Measurements from ENCODE around the gene APOLD1.

- TF ChIP-seq POLR2AphosphoS5 (IDR thresholded peaks at IDR 0.05; ENCODE audit: low read depth, low read length) (no peak), REST (IDR thresholded peaks at IDR 0.05; ENCODE audit: insufficient read depth in 1 of 2, low read depth in 2 of 2, low read length in 2 of 2) (no peak), SIN3A (IDR thresholded peaks at IDR 0.05; ENCODE audit: borderline replicate concordance, insufficient read depth, low read length) (no peak)
Observed at GRCh38 chr12:12819752-12820311, 34.4 kb downstream of the APOLD1 start.
